Spleen (tissue), 11 donors: ENCODE measurements around the gene ST3GAL4. TPM values are rescaled to one million over a fixed set of nuclear protein-coding genes. Genes with fewer than 3 reads are reported as not detected.

Experiments used
- DNase-seq: peaks from one replicate; pipeline ENCODE4 v3.0.0-alpha.2; 2020
- H3K27ac ChIP-seq, 8 donors: fragments of 200-600 bp; sonication (generic) in 7 of 8; 1 replicate in 4 of 8; 2 replicates in 4 of 8; pipeline versions ENCODE4 v1.5.0 to v1.8.0; 2016 to 2021; ENCODE audit warnings: inconsistent platforms in 4 of 8, mild to moderate bottlenecking in 4 of 8, moderate library complexity in 1 of 8
- H3K27me3 ChIP-seq, 7 donors: fragments of 200-600 bp; sonication (generic) in 6 of 7; replicated peaks in 1 of 7; 1 replicate in 4 of 7; 2 replicates in 3 of 7; pipeline versions ENCODE4 v1.5.0 to v1.8.0; 2016 to 2021; ENCODE audit warnings: inconsistent platforms in 3 of 7, mild to moderate bottlenecking in 1 of 7
- H3K36me3 ChIP-seq, 6 donors: fragments of 200-600 bp; sonication (generic) in 5 of 6; 1 replicate in 4 of 6; 2 replicates in 2 of 6; pipeline versions ENCODE4 v1.5.0 to v1.8.0; 2016 to 2021; ENCODE audit warnings: inconsistent platforms in 2 of 6
- H3K4me1 ChIP-seq, 6 donors: fragments of 200-600 bp; sonication (generic) in 5 of 6; 1 replicate in 3 of 6; 2 replicates in 3 of 6; pipeline versions ENCODE4 v1.5.0 to v1.8.0; 2016 to 2021; ENCODE audit warnings: inconsistent platforms in 3 of 6
- H3K4me3 ChIP-seq, 8 donors: fragments of 200-600 bp; sonication (generic) in 7 of 8; 1 replicate in 4 of 8; 2 replicates in 4 of 8; pipeline versions ENCODE4 v1.5.0 to v1.8.0; 2016 to 2021; ENCODE audit warnings: inconsistent platforms in 4 of 8, mild to moderate bottlenecking in 4 of 8, moderate library complexity in 2 of 8
- H3K9me3 ChIP-seq, 8 donors: fragments of 200-600 bp; sonication (generic) in 7 of 8; 1 replicate in 4 of 8; 2 replicates in 4 of 8; pipeline versions ENCODE4 v1.5.0 to v1.8.0; 2016 to 2021; ENCODE audit warnings: inconsistent platforms in 4 of 8
- CTCF ChIP-seq, 11 experiments: fragments of 200-600 bp in 7 of 11; fragments of 450-650 bp in 4 of 11; sonication (generic) in 4 of 11; IDR thresholded peaks in 8 of 11; conservative IDR thresholded peaks in 3 of 11; 1 replicate in 7 of 11; 2 replicates in 4 of 11; pipeline versions ENCODE4 v1.4.0 to v1.8.0; 2016 to 2021; ENCODE audit warnings: antibody characterized with exemption in 11 of 11, inconsistent platforms in 4 of 11, mild to moderate bottlenecking in 1 of 11
- POLR2A ChIP-seq, 3 donors: fragments of 450-650 bp; IDR thresholded peaks; one replicate each; pipeline ENCODE4 v1.5.1; 2017; ENCODE audit warnings: antibody characterized with exemption in 3 of 3, mild to moderate bottlenecking in 1 of 3
- POLR2AphosphoS5 ChIP-seq, 3 donors: sonication (generic); formaldehyde crosslinking; IDR thresholded peaks; one replicate each; pipeline ENCODE4 v1.5.1; 2017; ENCODE audit warnings: antibody characterized with exemption in 3 of 3
- WGBS, 5 donors: extraction: QIAGEN DNeasy Blood & Tissue Kit in 3 of 5; methylation state at CpG; one replicate each; pipeline versions ENCODE4 v1.1.5 to v1.1.7; 2013 to 2018; 5-methylcytosine and 5-hydroxymethylcytosine counted together
- intact Hi-C: fragments of 100-400 bp; cut with DNase I; formaldehyde crosslinking; loops from one replicate; pipeline ENCODE4 v1.15.0; 2023; ENCODE audit warnings: low total_unique reads
- polyA plus RNA-seq, 3 donors: library from polyadenylated mRNA; stranded (reverse); fragments of 200-250 nt; gene quantifications; one replicate each; pipeline ENCODE4 v1.2.1, GENCODE V29; 2013
- total RNA-seq, 7 donors: library from RNA; depleted of rRNA in 3 of 7; stranded (reverse); fragments of >200 nt in 3 of 7; fragmentation: NEBNext Ultra II Directional in 4 of 7; extraction: Animal tissue kit (Norgen Biotek cat#: 25700) in 4 of 7; gene quantifications; one replicate each; pipeline versions ENCODE4 v1.1.0 to v1.2.1, GENCODE V29; 2016 to 2021
- donor health status: healthy with polysubstance abuse.
- donor health status: DM: no; HTN: no; CAD: no; lungs with moderate emphysema.
- donor health status: DM: no; HTN: no; CAD: no.
- donor health status: Bipolar disorder and iron deficiency.
- donor health status: healthy.
- donor health status: DM: no; HTN: no; CAD: no.
- donor health status: DM: yes; HTN: yes; CAD: no.

ST3GAL4 gene
- total and polyA plus RNA-seq, 10 donors: 12.8 to 102 (median 47.4) TPM

- Histone ChIP-seq H3K9me3 (no peaks in the 10 kb centered on the region), H3K27ac (peak overlapping the region in 5 of 8 donors; percentile 67 to 83 (median 79)), H3K27me3 (no peaks in the 10 kb centered on the region), H3K4me3 (no peak overlapping the region), H3K36me3 (no peaks in the 10 kb centered on the region), H3K4me1 (peaks cover 8 to 95% (median 57%) of the 10 kb centered on the region in 6 donors)
- no peak for TF ChIP-seq CTCF (IDR thresholded peaks at IDR 0.05 in 8 of 11, conservative IDR thresholded peaks at IDR 0.05 in 3 of 11)
- no peak for TF ChIP-seq POLR2AphosphoS5 (IDR thresholded peaks at IDR 0.05)
- TF ChIP-seq POLR2A (IDR thresholded peaks at IDR 0.05): no peak
- no peak for DNase-seq
- WGBS, 5 donors: 77 to 87% (median 83%) methylated on average over 2 of the region's 2 CpGs
- intact Hi-C loops: loop anchor here (10.0 kb wide), 1 partner anchor 98 kb away; no protein-coding TSS in a partner anchor
Measured at GRCh38 chr11:126422446-126422845, 67.0 kb downstream of the ST3GAL4 start.

GRCh38 chr11:126423154-126423553, 67.7 kb downstream of the ST3GAL4 start:
- H3K4me1 ChIP-seq: peaks cover 8 to 93% (median 57%) of the 10 kb centered on the region in 6 donors

GRCh38 chr11:126423743-126424142, 68.3 kb downstream of the ST3GAL4 start:
- Histone ChIP-seq H3K27ac (peak overlapping the region in 7 of 8 donors; percentile 29 to 79 (median 68)), H3K27me3 (no peaks in the 10 kb centered on the region), H3K9me3 (no peaks in the 10 kb centered on the region), H3K36me3 (no peaks in the 10 kb centered on the region), H3K4me3 (no peak overlapping the region), H3K4me1 (peaks cover 8 to 87% (median 55%) of the 10 kb centered on the region in 6 donors)
- TF ChIP-seq CTCF (IDR thresholded peaks at IDR 0.05 in 8 of 11, conservative IDR thresholded peaks at IDR 0.05 in 3 of 11) (no peak), POLR2A (IDR thresholded peaks at IDR 0.05) (no peak), POLR2AphosphoS5 (IDR thresholded peaks at IDR 0.05) (no peak)
- intact Hi-C loops: loop anchor here (10.0 kb wide), 1 partner anchor 99 kb away; no protein-coding TSS in a partner anchor
- WGBS, 5 donors: 40 to 84% (median 75%) methylated on average over 1 to 11 of the region's 11 CpGs
- no peak for DNase-seq

More at GRCh38 chr11:126423154-126423553, 67.7 kb downstream of the ST3GAL4 start:
- DNase-seq: no peak
- Histone ChIP-seq H3K27ac (peak overlapping the region in 4 of 8 donors; percentile 67 to 83 (median 76)), H3K9me3 (no peaks in the 10 kb centered on the region), H3K36me3 (no peaks in the 10 kb centered on the region), H3K4me3 (no peak overlapping the region), H3K27me3 (no peaks in the 10 kb centered on the region)
- 44 to 60% (median 51%) methylated on average over 1 to 2 of the region's 2 CpGs for WGBS, 5 donors
- intact Hi-C loops: loop anchor here (10.0 kb wide), 1 partner anchor 98 kb away; no protein-coding TSS in a partner anchor
- TF ChIP-seq CTCF (IDR thresholded peaks at IDR 0.05 in 8 of 11, conservative IDR thresholded peaks at IDR 0.05 in 3 of 11): no peak
- TF ChIP-seq POLR2AphosphoS5 (IDR thresholded peaks at IDR 0.05): no peak
- no peak for TF ChIP-seq POLR2A (IDR thresholded peaks at IDR 0.05)

- H3K4me1 ChIP-seq: peaks cover 8 to 79% (median 52%) of the 10 kb centered on the region in 6 donors
- 45 to 83% (median 77%) methylated on average over 24 to 30 of the region's 30 CpGs for WGBS, 5 donors
- no peaks in the 10 kb centered on the region for H3K9me3 ChIP-seq
- peak; percentile 89 for DNase-seq
- intact Hi-C loops: loop anchor here (10.0 kb wide), 1 partner anchor 100 kb away; no protein-coding TSS in a partner anchor
- peak overlapping the region in 7 of 8 donors; percentile 45 to 79 (median 68) for H3K27ac ChIP-seq
- H3K27me3 ChIP-seq: no peaks in the 10 kb centered on the region
- H3K36me3 ChIP-seq: no peaks in the 10 kb centered on the region
- H3K4me3 ChIP-seq: no peak overlapping the region
- TF ChIP-seq POLR2A (IDR thresholded peaks at IDR 0.05) (no peak), POLR2AphosphoS5 (IDR thresholded peaks at IDR 0.05) (peak; percentile 78 to 87 (median 87)), CTCF (IDR thresholded peaks at IDR 0.05 in 8 of 11, conservative IDR thresholded peaks at IDR 0.05 in 3 of 11) (no peak)
Measured at GRCh38 chr11:126424471-126425039, 69.1 kb downstream of the ST3GAL4 start.
